OCI-LY7 (cell line): ENCODE data around the gene HSD17B7.

Experiments used
- EZH2phosphoT487 ChIP-seq: fragments of 200-600 bp; sonication (generic); IDR thresholded peaks from 2 replicates; pipeline ENCODE4 v1.6.1; 2018; ENCODE audit warnings: low read depth, borderline replicate concordance, mild to moderate bottlenecking, mixed run types, antibody characterized with exemption, low read length, moderate library complexity, mixed read lengths
- TF ChIP-seq, protein P1 (sequence below): fragments of 200-600 bp; sonication (generic); conservative IDR thresholded peaks from 2 replicates; pipeline ENCODE4 v1.5.1; 2014; ENCODE audit warnings: mild to moderate bottlenecking, antibody characterized with exemption, low read length, moderate library complexity, mixed read lengths

DNA sequence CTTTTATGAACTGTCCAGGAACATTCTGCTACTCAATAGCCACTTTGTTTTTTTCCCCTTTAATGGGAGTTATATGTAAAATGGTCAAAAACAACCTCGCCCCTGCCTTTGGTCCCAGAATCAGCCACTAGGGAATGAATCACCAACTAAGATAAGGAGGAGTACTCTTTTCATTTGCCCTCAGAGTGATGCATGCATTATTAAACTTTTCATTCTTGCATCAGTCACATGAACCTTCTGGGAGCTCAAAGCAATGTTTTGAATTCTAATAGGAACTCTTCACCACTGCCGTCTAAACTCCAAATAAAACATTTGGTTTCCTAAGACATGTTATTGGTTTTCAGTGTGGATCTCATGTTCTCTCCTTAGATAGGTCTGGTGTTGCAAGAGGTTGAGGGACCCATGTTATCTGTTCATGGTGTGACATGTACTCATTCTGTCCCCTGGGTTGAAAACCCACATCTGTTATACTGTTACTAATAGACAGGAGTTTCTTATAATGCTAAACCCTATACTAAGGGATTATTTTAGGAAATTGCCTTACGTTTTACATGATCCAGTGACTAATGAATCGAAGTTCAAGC is 17.8 kb upstream of the HSD17B7 start:
- TF ChIP-seq, protein P1, sequence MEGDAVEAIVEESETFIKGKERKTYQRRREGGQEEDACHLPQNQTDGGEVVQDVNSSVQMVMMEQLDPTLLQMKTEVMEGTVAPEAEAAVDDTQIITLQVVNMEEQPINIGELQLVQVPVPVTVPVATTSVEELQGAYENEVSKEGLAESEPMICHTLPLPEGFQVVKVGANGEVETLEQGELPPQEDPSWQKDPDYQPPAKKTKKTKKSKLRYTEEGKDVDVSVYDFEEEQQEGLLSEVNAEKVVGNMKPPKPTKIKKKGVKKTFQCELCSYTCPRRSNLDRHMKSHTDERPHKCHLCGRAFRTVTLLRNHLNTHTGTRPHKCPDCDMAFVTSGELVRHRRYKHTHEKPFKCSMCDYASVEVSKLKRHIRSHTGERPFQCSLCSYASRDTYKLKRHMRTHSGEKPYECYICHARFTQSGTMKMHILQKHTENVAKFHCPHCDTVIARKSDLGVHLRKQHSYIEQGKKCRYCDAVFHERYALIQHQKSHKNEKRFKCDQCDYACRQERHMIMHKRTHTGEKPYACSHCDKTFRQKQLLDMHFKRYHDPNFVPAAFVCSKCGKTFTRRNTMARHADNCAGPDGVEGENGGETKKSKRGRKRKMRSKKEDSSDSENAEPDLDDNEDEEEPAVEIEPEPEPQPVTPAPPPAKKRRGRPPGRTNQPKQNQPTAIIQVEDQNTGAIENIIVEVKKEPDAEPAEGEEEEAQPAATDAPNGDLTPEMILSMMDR, result no peak
- TF ChIP-seq EZH2phosphoT487, result no peak
